GM21619 (cell line): ENCODE measurements around the gene HOTAIR.

ENCODE experiments used
- ATAC-seq: cut with Tn5 transposase; IDR thresholded peaks from one replicate; pipeline ENCODE4 v1.9.1; 2021; ENCODE audit not compliant: unreplicated experiment

The HOTAIR gene

DNA sequence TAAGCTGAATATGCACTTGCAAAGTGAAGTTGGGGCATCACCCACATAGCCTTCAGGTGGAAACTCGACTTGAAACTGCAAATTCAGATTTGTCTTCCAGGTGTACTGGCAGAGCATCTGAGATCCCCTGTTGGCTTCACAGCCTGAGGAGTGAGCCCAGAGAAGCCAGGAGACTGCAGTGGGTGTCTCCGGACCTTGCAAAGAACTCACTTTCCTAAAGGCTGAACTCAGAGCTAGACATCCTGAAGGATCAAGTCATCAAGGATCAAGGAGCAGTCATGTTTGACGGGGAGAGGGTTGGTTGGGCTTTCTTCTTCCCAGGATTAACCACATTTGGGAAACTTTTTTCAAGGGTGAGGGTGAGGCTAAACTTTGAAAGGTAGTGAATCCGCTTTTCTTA lies 45.2 kb downstream of the HOTAIR start:
- ATAC-seq: no peak

DNA sequence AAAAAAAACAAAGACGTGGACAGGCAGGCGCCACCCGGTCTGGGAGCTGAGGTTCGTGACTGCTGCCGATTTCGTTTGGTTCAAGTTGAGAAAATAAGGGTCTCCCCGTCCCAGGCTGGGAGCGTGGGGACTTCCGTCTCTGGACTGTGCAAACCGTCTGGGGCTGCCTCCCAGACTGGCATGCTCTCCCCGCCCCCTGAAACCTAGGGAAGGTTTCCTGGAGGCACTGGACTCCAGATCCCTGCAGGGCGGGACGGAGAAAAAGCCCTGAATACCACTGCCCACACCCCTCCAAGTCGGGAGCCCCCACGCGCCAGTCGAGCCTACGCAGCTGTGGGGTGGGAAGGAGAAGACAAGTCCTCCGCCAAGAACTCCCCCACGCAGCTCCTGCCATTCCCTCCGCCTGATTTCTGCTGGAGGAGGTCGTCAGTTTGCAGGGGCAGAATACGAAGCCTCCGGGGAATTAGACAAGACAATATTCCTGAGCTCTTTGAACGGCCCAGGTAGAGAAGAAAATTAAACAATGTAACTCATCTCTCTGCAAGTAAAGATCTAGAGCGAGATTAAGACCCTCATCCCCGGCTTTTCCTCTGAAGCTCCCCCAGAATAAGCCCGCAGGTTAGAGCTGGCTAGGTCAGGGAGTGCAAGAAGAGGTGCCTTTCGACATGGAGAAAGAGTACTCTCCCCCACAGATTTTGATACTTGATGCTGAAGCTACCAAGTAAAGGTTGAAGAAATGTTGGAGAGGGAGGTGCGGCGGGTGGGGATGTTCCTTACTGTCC lies 46.5 kb downstream of the HOTAIR start:
- no peak for ATAC-seq

DNA sequence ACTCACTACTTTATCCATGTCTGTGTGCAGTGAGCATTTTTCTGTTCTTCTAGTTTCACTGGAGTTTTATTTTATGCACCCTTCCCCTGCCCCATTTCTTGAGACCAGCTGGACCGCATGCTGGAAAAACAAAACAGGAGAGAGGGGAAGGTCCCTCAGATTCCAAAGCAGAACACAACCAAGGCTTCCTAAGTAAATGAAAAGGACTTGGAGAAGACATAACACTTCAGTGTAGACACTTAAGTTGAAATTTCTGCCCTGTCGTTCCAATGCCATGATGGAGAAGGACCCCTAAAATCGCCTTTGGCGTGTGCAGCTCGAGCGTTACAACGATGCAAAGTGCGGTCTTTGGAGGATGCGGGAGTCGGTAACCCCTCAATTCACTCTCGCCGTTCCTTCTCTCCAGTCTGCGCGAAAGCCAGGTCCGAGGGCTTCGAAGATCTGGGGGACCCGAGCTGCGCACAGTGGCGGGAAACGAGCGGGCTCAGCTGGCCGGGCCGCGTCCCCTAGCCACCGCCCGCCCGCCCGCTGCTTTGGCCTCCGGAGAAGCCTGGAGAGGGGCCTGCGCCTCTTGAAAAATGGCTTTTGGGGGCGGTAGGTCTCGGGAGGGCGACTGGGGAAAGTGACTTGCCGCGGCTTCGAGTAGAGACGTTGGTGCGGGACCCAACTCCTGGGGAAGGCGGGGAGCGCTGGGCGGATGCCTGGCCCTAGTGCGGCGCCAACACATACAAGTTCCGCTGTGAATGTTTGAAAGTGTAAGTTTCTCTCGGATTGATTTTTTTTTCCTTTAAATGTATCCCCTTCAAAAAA lies 47.3 kb downstream of the HOTAIR start:
- no peak for ATAC-seq

GRCh38 chr12:53924521-53925405 lies 50.0 kb downstream of the HOTAIR start:
- no peak for ATAC-seq

GRCh38 chr12:53916788-53917655 lies 57.7 kb downstream of the HOTAIR start:
- no peak for ATAC-seq
